ENCODE measurements around the gene DLG2. TPM values are rescaled to one million over a fixed set of nuclear protein-coding genes. Genes with fewer than 3 reads are reported as not detected.
"Not testable (repeated sequence)": the region's sequence is repeated elsewhere in the genome, so short reads cannot be mapped to it uniquely, and the experiment has no call there.

DLG2 gene
- total RNA-seq, 2 donors from 2014 or later, result 1.9 to 3.2 TPM

GRCh38 chr11:85182441-85183387 lies 444.4 kb downstream of the DLG2 start:
- ATAC-seq, result peak; percentile 76
- DNase-seq, result no peak
- intact Hi-C loops (cut with DNase I, micrococcal nuclease), result no loop called here

GRCh38 chr11:85180528-85180927 lies 446.6 kb downstream of the DLG2 start:
- intact Hi-C loops (cut with DNase I, micrococcal nuclease), result no loop called here
- ATAC-seq (no peak), DNase-seq (no peak)

GRCh38 chr11:85171648-85172257 lies 455.4 kb downstream of the DLG2 start:
- DNase-seq (peak in 1 of 2 donors; percentile 4), ATAC-seq (peak; percentile 60)
- intact Hi-C loops (cut with DNase I, micrococcal nuclease), result no loop called here

- ATAC-seq (no peak), DNase-seq (no peak)
- intact Hi-C loops (cut with DNase I, micrococcal nuclease), result no loop called here
Measured at GRCh38 chr11:85170184-85170583, 457.0 kb downstream of the DLG2 start.

GRCh38 chr11:85167471-85167870 lies 459.7 kb downstream of the DLG2 start:
- intact Hi-C loops (cut with DNase I, micrococcal nuclease), result no loop called here
- ATAC-seq, result no peak

GRCh38 chr11:85167038-85167437 lies 460.1 kb downstream of the DLG2 start:
- DNase-seq (no peak), ATAC-seq (no peak)
- intact Hi-C loops (cut with DNase I, micrococcal nuclease), result no loop called here

More at GRCh38 chr11:85167471-85167870, 459.7 kb downstream of the DLG2 start:
- DNase-seq, result no peak

GRCh38 chr11:85165819-85166218 lies 461.3 kb downstream of the DLG2 start:
- DNase-seq (no peak), ATAC-seq (no peak)

GRCh38 chr11:85164743-85165142 lies 462.4 kb downstream of the DLG2 start:
- DNase-seq, result no peak
- no peak for ATAC-seq
- intact Hi-C loops (cut with DNase I, micrococcal nuclease), result no loop called here

More at GRCh38 chr11:85165819-85166218, 461.3 kb downstream of the DLG2 start:
- intact Hi-C loops (cut with DNase I, micrococcal nuclease), result no loop called here

GRCh38 chr11:85154294-85154693 lies 472.9 kb downstream of the DLG2 start:
- ATAC-seq, result no peak
- intact Hi-C loops (cut with DNase I, micrococcal nuclease), result no loop called here
- no peak for DNase-seq

GRCh38 chr11:85137597-85137996 lies 489.5 kb downstream of the DLG2 start:
- ATAC-seq (peak; percentile 37), DNase-seq (no peak)
- intact Hi-C loops (cut with DNase I, micrococcal nuclease), result no loop called here

GRCh38 chr11:85133636-85134035 lies 493.5 kb downstream of the DLG2 start:
- intact Hi-C loops (cut with DNase I, micrococcal nuclease), result no loop called here
- DNase-seq (no peak), ATAC-seq (no peak)

- no peak for DNase-seq
- intact Hi-C loops (cut with DNase I, micrococcal nuclease), result no loop called here
- ATAC-seq, result no peak
Measured at GRCh38 chr11:85132851-85133585, 494.1 kb downstream of the DLG2 start.

- DNase-seq (no peak), ATAC-seq (no peak)
Measured at GRCh38 chr11:85127349-85127748, 499.8 kb downstream of the DLG2 start.

GRCh38 chr11:85123752-85124231 lies 503.4 kb downstream of the DLG2 start:
- no peak for DNase-seq
- ATAC-seq, result peak; percentile 76
- intact Hi-C loops (cut with DNase I, micrococcal nuclease), result no loop called here

More at GRCh38 chr11:85127349-85127748, 499.8 kb downstream of the DLG2 start:
- intact Hi-C loops (cut with DNase I, micrococcal nuclease), result no loop called here

- intact Hi-C loops (cut with DNase I, micrococcal nuclease), result no loop called here
- no peak for DNase-seq
Measured at GRCh38 chr11:85118151-85118550, 509.0 kb downstream of the DLG2 start.

GRCh38 chr11:85115798-85116197 lies 511.3 kb downstream of the DLG2 start:
- ATAC-seq, result no peak
- DNase-seq, result no peak
- intact Hi-C loops (cut with DNase I, micrococcal nuclease), result no loop called here

More at GRCh38 chr11:85118151-85118550, 509.0 kb downstream of the DLG2 start:
- ATAC-seq, result no peak

GRCh38 chr11:85114786-85115185 lies 512.4 kb downstream of the DLG2 start:
- no peak for DNase-seq
- ATAC-seq, result no peak
- intact Hi-C loops (cut with DNase I, micrococcal nuclease), result no loop called here

- DNase-seq; intact Hi-C loops (cut with DNase I, micrococcal nuclease); ATAC-seq: not testable (repeated sequence)
Measured at GRCh38 chr11:85110246-85110645, 516.9 kb downstream of the DLG2 start.

- ATAC-seq (no peak), DNase-seq (no peak)
- intact Hi-C loops (cut with DNase I, micrococcal nuclease), result no loop called here
Measured at GRCh38 chr11:85109141-85109540, 518.0 kb downstream of the DLG2 start.
